ENCODE results near the gene KCTD15. TPM values are rescaled to one million over a fixed set of nuclear protein-coding genes. Genes with fewer than 3 reads are reported as not detected.

Gene KCTD15
- total RNA-seq, 1 donor from 2014 or later: 61.3 TPM

- Mint-ChIP-seq H3K9me3 (ENCODE audit: low read depth) (no peaks in the 10 kb centered on the region), H3K36me3 (ENCODE audit: insufficient read depth) (no peaks in the 10 kb centered on the region), H3K27ac (no peak overlapping the region), H3K4me3 (ENCODE audit: low read depth) (no peak overlapping the region), H3K27me3 (peaks cover 17% of the 10 kb centered on the region), H3K4me1 (ENCODE audit: low read depth) (no peaks in the 10 kb centered on the region)
- no peak for DNase-seq (ENCODE audit: low spot score, unreplicated experiment)
- no peak for TF ChIP-seq CTCF (IDR thresholded peaks at IDR 0.05; ENCODE audit: unreplicated experiment)
These were observed 24.4 kb upstream of the KCTD15 start for GRCh38 chr19:33772102-33772857.

GRCh38 chr19:33772858-33773180 lies 23.9 kb upstream of the KCTD15 start:
- no peaks in the 10 kb centered on the region for H3K36me3 Mint-ChIP-seq (ENCODE audit: insufficient read depth)
- H3K27ac Mint-ChIP-seq: no peak overlapping the region
- H3K4me3 Mint-ChIP-seq (ENCODE audit: low read depth): no peak overlapping the region
- TF ChIP-seq CTCF (IDR thresholded peaks at IDR 0.05; ENCODE audit: unreplicated experiment): no peak
- H3K4me1 Mint-ChIP-seq (ENCODE audit: low read depth): no peaks in the 10 kb centered on the region
- H3K9me3 Mint-ChIP-seq (ENCODE audit: low read depth): no peaks in the 10 kb centered on the region
- no peak for DNase-seq (ENCODE audit: low spot score, unreplicated experiment)
- H3K27me3 Mint-ChIP-seq: peaks cover 17% of the 10 kb centered on the region

GRCh38 chr19:33773704-33774624 lies 22.7 kb upstream of the KCTD15 start:
- TF ChIP-seq CTCF (IDR thresholded peaks at IDR 0.05; ENCODE audit: unreplicated experiment): no peak
- Mint-ChIP-seq H3K27ac (no peak overlapping the region), H3K4me1 (ENCODE audit: low read depth) (peaks cover 4% of the 10 kb centered on the region), H3K27me3 (peaks cover 24% of the 10 kb centered on the region), H3K36me3 (ENCODE audit: insufficient read depth) (no peaks in the 10 kb centered on the region), H3K9me3 (ENCODE audit: low read depth) (no peaks in the 10 kb centered on the region), H3K4me3 (ENCODE audit: low read depth) (no peak overlapping the region)
- no peak for DNase-seq (ENCODE audit: low spot score, unreplicated experiment)

GRCh38 chr19:33774751-33775150 lies 21.9 kb upstream of the KCTD15 start:
- H3K4me3 Mint-ChIP-seq (ENCODE audit: low read depth): no peak overlapping the region
- H3K36me3 Mint-ChIP-seq (ENCODE audit: insufficient read depth): no peaks in the 10 kb centered on the region
- no peaks in the 10 kb centered on the region for H3K9me3 Mint-ChIP-seq (ENCODE audit: low read depth)
- TF ChIP-seq CTCF (IDR thresholded peaks at IDR 0.05; ENCODE audit: unreplicated experiment): no peak
- no peak for DNase-seq (ENCODE audit: low spot score, unreplicated experiment)
- H3K27ac Mint-ChIP-seq: no peak overlapping the region
- H3K4me1 Mint-ChIP-seq (ENCODE audit: low read depth): peaks cover 9% of the 10 kb centered on the region
- H3K27me3 Mint-ChIP-seq: peaks cover 29% of the 10 kb centered on the region

GRCh38 chr19:33775731-33776487 lies 20.8 kb upstream of the KCTD15 start:
- TF ChIP-seq CTCF (IDR thresholded peaks at IDR 0.05; ENCODE audit: unreplicated experiment): no peak
- peak overlapping the region; percentile 29 for H3K27ac Mint-ChIP-seq
- no peak for DNase-seq (ENCODE audit: low spot score, unreplicated experiment)

More at GRCh38 chr19:33775731-33776487, 20.8 kb upstream of the KCTD15 start:
- no peaks in the 10 kb centered on the region for H3K9me3 Mint-ChIP-seq (ENCODE audit: low read depth)
- peaks cover 34% of the 10 kb centered on the region for H3K27me3 Mint-ChIP-seq
- no peak overlapping the region for H3K4me3 Mint-ChIP-seq (ENCODE audit: low read depth)
- no peaks in the 10 kb centered on the region for H3K36me3 Mint-ChIP-seq (ENCODE audit: insufficient read depth)
- peaks cover 9% of the 10 kb centered on the region for H3K4me1 Mint-ChIP-seq (ENCODE audit: low read depth)

All from progenitor cell of endocrine pancreas (in vitro differentiated cells).